ENCODE data around the gene SLC66A1.
A peak's percentile ranks its signal among the peaks of the same experiment; 100 is the strongest.
"Not testable (repeated sequence)": the region's sequence is repeated elsewhere in the genome, so short reads cannot be mapped to it uniquely, and the experiment has no call there.

The SLC66A1 gene, protein sequence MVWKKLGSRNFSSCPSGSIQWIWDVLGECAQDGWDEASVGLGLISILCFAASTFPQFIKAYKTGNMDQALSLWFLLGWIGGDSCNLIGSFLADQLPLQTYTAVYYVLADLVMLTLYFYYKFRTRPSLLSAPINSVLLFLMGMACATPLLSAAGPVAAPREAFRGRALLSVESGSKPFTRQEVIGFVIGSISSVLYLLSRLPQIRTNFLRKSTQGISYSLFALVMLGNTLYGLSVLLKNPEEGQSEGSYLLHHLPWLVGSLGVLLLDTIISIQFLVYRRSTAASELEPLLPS

DNA sequence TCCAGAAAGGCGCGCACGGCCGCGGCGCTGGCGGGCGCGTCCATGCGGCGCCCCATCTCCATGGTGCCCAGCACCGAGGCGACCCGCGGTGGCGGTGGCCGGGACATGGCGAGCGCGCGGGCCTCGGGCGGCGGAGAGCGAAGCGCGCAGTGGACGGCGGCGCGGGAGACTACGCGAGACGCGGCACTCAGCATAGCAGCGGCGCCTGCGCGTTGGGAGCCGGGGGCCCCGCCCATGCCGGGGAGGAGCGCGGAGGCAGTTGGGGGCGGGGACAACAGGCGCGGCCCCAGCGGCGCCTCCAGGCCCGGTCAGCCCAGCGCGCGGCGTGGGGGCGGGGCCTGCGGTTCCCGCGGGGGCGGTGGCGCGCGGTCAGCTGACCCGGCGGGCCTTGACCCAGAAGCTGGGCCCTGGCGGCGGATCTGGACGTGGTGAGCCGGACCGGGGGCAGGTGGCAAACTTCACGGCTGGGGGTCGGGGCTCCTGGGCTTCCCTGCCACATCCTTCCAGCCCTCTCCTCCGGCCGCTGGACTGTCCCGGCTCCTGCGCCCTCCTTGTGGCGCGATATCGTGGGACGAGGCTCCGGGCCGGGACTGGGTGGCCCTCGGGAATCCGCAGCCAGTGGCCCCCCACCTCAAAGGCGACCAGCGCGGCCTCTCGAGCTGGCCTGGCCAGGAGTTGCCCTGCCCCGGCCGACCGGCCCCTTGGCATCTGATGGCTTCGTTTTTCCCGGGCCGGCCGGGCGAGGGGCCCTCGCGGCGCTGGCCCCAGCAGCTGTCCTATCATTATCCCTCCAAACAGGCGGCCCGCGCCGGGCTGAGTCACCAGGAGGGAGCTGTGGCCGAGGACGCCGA is at the start of gene SLC66A1, which contains the start of gene AKR7A2:
TSS of gene SLC66A1 (plus strand) at position 396 of the 851 bp plus-strand sequence. CDS start 5,352 bp downstream, outside the sequence.
TSS of gene AKR7A2 (minus strand) at position 214 of the 851 bp plus-strand sequence. CDS start at position 194, 20 bp downstream.
- peak; percentile 100 for DNase-seq (ENCODE audit: low spot score)
- TF ChIP-seq, protein P1, sequence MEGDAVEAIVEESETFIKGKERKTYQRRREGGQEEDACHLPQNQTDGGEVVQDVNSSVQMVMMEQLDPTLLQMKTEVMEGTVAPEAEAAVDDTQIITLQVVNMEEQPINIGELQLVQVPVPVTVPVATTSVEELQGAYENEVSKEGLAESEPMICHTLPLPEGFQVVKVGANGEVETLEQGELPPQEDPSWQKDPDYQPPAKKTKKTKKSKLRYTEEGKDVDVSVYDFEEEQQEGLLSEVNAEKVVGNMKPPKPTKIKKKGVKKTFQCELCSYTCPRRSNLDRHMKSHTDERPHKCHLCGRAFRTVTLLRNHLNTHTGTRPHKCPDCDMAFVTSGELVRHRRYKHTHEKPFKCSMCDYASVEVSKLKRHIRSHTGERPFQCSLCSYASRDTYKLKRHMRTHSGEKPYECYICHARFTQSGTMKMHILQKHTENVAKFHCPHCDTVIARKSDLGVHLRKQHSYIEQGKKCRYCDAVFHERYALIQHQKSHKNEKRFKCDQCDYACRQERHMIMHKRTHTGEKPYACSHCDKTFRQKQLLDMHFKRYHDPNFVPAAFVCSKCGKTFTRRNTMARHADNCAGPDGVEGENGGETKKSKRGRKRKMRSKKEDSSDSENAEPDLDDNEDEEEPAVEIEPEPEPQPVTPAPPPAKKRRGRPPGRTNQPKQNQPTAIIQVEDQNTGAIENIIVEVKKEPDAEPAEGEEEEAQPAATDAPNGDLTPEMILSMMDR (IDR thresholded peaks at IDR 0.05; ENCODE audit: extremely low read depth, missing control alignments), result no peak

DNA sequence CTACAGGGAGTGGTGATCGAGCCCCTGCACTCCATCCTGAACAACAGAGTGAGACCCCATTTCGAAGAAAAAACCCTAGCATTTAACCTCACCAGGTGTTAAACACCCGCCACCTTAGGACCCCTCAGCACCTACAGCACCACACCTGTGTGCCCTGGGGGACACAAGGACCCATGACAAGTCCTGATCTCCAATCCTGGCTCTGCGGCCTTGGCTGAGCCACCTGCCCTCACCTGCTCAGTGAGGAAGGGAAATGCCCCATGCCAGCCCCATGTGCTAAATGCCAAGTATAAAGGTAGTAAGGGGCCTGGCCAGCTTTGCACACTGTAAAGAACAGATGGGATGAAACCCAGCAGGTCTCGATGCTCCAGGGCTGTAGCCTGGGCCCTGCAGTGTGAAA is 49.4 kb upstream of the SLC66A1 start:
- TF ChIP-seq, protein P1 (IDR thresholded peaks at IDR 0.05; ENCODE audit: extremely low read depth, missing control alignments), result no peak
- DNase-seq (ENCODE audit: low spot score), result no peak

DNA sequence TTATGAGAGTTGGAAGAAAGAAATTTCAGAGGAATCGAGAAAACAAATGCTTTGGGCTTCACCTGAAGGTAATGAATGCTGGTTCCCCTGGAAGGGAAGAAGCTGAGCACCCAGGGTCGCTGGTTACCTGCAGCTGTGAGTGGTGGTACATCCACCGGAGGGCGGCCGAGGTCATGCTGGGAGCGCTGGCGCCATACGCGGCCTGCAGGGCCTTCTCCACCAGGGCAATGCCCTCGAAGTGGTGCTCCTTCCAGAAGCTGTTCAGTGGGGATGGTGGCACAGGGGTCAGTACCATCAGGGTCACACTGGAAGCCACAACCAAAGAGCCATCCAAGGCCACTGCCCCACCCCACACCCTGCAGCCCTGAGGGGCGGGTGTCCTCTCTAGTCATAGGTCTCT is 43.7 kb upstream of the SLC66A1 start:
- DNase-seq (ENCODE audit: low spot score), result no peak
- TF ChIP-seq, protein P1 (IDR thresholded peaks at IDR 0.05; ENCODE audit: extremely low read depth, missing control alignments), result no peak

DNA sequence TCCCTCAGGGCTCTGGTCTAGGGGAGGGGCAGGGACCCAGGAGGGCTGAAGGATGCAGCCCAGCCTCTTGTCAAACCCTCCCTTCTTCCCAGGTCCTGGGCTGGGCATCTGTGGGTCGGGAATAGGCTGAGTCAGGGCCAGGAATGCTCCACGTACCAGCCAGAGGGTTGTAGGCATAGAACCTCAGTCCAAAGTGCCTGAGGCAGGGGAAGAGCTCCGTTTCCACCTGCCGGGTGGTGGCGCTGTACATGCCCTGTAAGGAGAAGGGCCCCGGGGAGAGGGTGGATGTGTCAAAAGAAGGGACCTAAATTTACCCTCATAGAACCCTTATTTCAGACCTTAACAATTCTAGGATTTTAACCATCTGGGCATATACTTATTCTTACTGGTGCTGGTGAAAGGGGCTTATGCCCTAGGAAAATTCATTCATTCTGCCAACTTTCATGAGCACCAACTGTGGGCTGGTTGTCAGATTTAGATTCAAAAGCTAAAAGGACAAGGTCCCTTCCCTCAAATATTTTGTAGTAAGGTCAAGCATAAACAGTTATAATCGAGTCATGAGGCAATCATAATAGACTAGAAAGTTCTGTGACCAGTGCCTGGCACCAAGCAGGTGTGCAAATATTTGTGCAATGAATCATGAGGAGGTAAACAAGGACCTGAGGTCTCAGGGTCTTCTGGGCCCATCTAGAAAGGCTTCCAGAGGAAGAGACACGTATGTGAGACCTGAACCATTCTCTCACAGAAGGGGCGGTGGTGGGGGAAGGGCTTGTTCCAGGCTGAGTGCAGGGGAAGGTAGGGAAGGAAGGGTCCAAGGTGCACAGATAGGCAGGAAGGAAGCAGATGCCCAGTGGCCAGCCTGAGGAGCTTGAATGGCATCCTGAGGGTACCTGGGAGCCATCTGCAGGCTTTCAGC is 42.4 kb upstream of the SLC66A1 start:
- not testable (repeated sequence) for DNase-seq (ENCODE audit: low spot score)

DNA sequence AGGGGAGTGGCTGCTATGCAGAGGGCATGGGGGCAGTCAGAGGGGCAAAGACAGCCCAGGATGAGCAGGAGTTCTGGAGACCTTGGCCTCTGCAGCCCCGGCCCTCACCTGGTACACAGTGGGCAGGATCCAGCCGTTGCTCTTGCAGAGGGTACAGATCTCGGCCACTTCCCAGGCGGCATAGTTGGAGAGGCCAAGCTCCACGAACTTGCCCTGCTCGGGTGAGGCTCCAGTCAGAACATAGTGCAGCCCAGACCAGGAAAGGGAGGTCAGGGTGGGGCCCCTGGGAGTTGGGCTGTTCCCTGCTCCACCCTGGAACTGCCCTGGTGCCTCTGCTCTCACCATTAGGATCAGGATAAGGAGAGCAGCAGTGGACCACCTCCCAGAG is 41.8 kb upstream of the SLC66A1 start:
- DNase-seq (ENCODE audit: low spot score), result not testable (repeated sequence)

DNA sequence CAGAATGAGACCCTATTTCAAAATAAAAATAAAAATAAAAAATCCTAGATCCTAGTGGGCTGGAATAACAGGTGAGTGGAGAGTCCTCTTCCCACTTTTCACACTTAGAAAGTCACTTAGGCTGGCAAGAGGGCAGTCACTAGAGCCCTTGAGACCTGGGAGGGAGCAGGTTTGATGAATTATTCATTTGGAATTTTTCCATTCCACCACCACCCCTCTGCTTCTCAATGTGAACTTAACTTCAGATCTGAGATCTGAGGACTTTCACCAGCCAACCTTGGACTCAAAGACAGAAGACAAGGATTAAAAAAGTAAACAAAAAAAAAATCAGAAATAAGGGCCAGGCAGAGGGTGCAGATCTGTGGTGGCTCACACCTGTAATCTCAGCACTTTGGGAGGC is 40.1 kb upstream of the SLC66A1 start:
- TF ChIP-seq, protein P1 (IDR thresholded peaks at IDR 0.05; ENCODE audit: extremely low read depth, missing control alignments), result no peak
- DNase-seq (ENCODE audit: low spot score), result no peak

DNA sequence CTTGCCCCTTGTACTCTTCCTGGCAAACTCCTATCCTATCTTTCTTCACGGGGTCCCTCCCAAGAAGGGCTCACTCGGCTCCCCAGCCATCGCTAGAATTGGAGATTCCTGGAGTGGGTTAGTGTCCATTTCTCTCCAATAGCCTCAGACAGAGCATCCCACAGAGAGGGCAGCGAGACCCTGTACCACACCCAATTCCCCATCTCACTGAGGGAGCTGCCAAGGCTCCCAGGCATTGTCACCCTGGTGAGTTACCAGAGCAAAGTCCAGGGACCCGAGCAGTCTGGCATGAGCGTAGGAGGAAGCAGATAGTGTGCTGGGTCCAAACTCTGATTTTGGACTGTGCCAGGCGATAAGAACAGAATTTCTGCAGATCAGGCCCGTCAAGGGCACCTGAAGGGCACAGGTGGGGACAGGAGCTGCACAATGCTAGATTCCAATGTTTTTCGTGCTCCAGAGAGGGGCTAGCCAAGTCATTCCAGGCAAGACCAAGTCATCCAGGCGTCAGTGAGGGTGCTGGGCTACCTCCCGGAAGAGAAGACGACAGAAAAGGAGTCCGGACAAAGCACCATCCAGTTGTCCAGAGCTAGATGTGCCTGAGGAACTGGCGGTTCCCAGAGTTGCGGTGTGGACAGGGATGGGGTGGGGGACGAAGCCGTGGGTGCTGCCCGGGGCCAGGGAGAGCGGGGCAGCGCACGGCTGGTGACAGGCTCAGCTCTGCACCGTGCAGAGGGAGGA is 38.9 kb upstream of the SLC66A1 start:
- TF ChIP-seq, protein P1 (IDR thresholded peaks at IDR 0.05; ENCODE audit: extremely low read depth, missing control alignments), result no peak
- DNase-seq (ENCODE audit: low spot score), result no peak

DNA sequence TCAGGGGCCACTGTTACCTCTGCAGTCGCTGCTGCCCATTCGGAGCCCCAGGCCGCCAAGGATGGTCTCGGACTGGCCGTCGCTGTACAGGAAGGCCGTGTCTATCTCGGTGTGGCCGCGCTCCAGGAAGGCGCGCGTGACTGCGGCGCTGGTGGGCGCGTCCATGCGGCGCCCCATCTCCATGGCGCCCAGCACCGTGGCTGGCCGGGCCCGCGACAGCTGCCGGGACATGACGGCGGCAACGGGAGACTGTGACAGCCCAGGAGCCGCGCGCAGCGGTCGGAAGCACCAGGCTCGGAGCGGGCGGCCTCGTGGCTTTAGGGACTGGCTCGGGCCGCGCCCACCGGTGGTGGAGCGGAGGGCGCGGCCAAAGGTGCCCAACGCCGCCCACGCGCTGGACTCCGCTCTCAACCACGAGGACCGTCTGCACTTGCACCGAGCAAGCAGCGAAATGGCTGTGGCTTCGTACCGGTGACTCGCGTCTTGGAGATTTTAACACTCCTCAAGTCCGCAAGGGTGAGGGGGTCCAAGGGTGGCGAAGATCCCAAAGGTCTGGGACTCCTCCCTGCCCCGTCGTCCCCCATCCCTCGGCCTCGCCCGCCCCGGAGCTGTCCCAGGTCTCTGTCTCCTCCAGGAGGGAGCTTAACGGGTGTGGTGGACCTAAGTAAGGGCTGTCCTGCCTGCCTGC is 38.1 kb upstream of the SLC66A1 start:
- DNase-seq (ENCODE audit: low spot score), result not testable (repeated sequence)

Measured in GM20000 (cell line).